Measurements from ENCODE around the gene PSME3IP1. TPM values are rescaled to one million over a fixed set of nuclear protein-coding genes. Genes with fewer than 3 reads are reported as not detected.

The PSME3IP1 gene
- total RNA-seq, 1 experiment from 2014 or later, result 103 TPM

- H3K23me2 ChIP-seq (ENCODE audit: insufficient read length, low read depth, low read length, poor library complexity, severe bottlenecking), result no peaks in the 10 kb centered on the region
- no peak overlapping the region for H2AFZ ChIP-seq (ENCODE audit: low read length)
- H2BK20ac ChIP-seq (ENCODE audit: low read depth, low read length, poor library complexity, severe bottlenecking), result no peak overlapping the region
- WGBS (ENCODE audit: extremely low coverage, insufficient read length, low lambda C conversion rate), result no CpG with 5 or more reads among the region's 5 CpGs
- H2BK12ac ChIP-seq (ENCODE audit: insufficient read length, low read depth, low read length), result no peak overlapping the region
- no peaks in the 10 kb centered on the region for H3K27me3 ChIP-seq (ENCODE audit: insufficient read depth, low read length)
- H2BK120ac ChIP-seq (ENCODE audit: low read depth, low read length, poor library complexity, severe bottlenecking), result no peak overlapping the region
- no peaks in the 10 kb centered on the region for H3K9me3 ChIP-seq (ENCODE audit: control insufficient read depth, low read depth, low read length)
- H3K18ac ChIP-seq (ENCODE audit: insufficient read length, low read depth, low read length), result no peak overlapping the region
- H4K20me1 ChIP-seq (ENCODE audit: control insufficient read depth, insufficient read depth, insufficient read length), result no peaks in the 10 kb centered on the region
- H3K4ac ChIP-seq (ENCODE audit: low read depth, low read length), result no peak overlapping the region
- H3K9ac ChIP-seq (ENCODE audit: extremely low read depth, insufficient read length, low read length), result no peak overlapping the region
- Mint-ChIP-seq H3K27me3 (ENCODE audit: low read depth) (no peaks in the 10 kb centered on the region), H3K4me1 (peaks cover 0 to 6% of the 10 kb centered on the region in 2 experiments; a peak in 3 of 4 replicates), H3K4me3 (no peak overlapping the region), H3K36me3 (ENCODE audit: insufficient read depth in 1 of 3, low read depth in 3 of 3) (peaks cover 22 to 79% (median 57%) of the 10 kb centered on the region in 3 experiments), H3K9me3 (no peaks in the 10 kb centered on the region), H3K27ac (no peak overlapping the region)
- H4K8ac ChIP-seq (replicated peaks; ENCODE audit: insufficient read length, low read depth, low read length), result no peak overlapping the region
- H3K23ac ChIP-seq (ENCODE audit: insufficient read length, low read depth, low read length), result no peak overlapping the region
- no peak overlapping the region for H3K56ac ChIP-seq (ENCODE audit: insufficient read length, low read depth, low read length)
- no peaks in the 10 kb centered on the region for H3K79me1 ChIP-seq (ENCODE audit: insufficient read depth, low read depth, low read length, poor library complexity, severe bottlenecking)
- H3K27ac ChIP-seq (ENCODE audit: insufficient read length, low read depth, low read length), result no peak overlapping the region
- no peaks in the 10 kb centered on the region for H3K79me2 ChIP-seq (ENCODE audit: insufficient read depth, low read length)
- H3T11ph ChIP-seq (ENCODE audit: low read length), result no peak overlapping the region
- no peak overlapping the region for H4K5ac ChIP-seq (ENCODE audit: insufficient read length, low read depth, low read length)
- H3K14ac ChIP-seq (ENCODE audit: insufficient read depth, low read length), result no peak overlapping the region
- H2AK5ac ChIP-seq (ENCODE audit: insufficient read length, low read length), result no peak overlapping the region
- no peaks in the 10 kb centered on the region for H3K4me1 ChIP-seq (ENCODE audit: insufficient read depth, low read length)
- H3K4me2 ChIP-seq (ENCODE audit: insufficient read depth, insufficient read length, low read length), result no peak overlapping the region
- H2BK15ac ChIP-seq (ENCODE audit: low read depth, low read length), result no peak overlapping the region
- no peak for DNase-seq
- H2BK5ac ChIP-seq (ENCODE audit: insufficient read length, low read length), result no peak overlapping the region
- TF ChIP-seq CTCF (conservative IDR thresholded peaks at IDR 0.05), result no peak
- no peak overlapping the region for H4K91ac ChIP-seq (ENCODE audit: insufficient read length, low read depth, low read length)
Observed at GRCh38 chr16:57165483-57165882, 20.4 kb downstream of the PSME3IP1 start.

Measured in H9 (cell line).